OCI-LY1 (cell line): ENCODE results near the gene BRICD5.

Experiments used
- H2AFZ ChIP-seq: fragments of 200-600 bp; sonication (generic), shearing (Covaris generic); 2 replicates; pipeline ENCODE4 v1.6.0; 2014; ENCODE audit warnings: antibody characterized with exemption, mild to moderate bottlenecking, low read length
- H3F3A ChIP-seq: fragments of 200-600 bp; sonication (generic), shearing (Covaris generic); 2 replicates; pipeline ENCODE4 v1.6.0; 2014; ENCODE audit warnings: mild to moderate bottlenecking, antibody characterized with exemption, low read length, moderate library complexity; ENCODE audit not compliant: insufficient read depth
- H3K27ac ChIP-seq: fragments of 200-600 bp; sonication (generic); 2 replicates; pipeline ENCODE4 v1.5.1; 2014; ENCODE audit warnings: low read length, mixed run types, mild to moderate bottlenecking, low read depth; ENCODE audit not compliant: poor library complexity, severe bottlenecking
- H3K27me3 ChIP-seq: fragments of 200-600 bp; sonication (generic); 2 replicates; pipeline ENCODE4 v1.6.0; 2014; ENCODE audit warnings: antibody characterized with exemption, mild to moderate bottlenecking, low read length, moderate library complexity; ENCODE audit not compliant: insufficient read depth
- H3K36me3 ChIP-seq: fragments of 200-600 bp; sonication (generic); 2 replicates; pipeline ENCODE4 v1.6.1; 2014; ENCODE audit warnings: mild to moderate bottlenecking, antibody characterized with exemption, low read length, moderate library complexity, mixed read lengths; ENCODE audit not compliant: insufficient read depth
- H3K4me1 ChIP-seq: fragments of 200-600 bp; sonication (generic); 2 replicates; pipeline ENCODE4 v1.5.1; 2014; ENCODE audit warnings: mild to moderate bottlenecking, low read length, moderate library complexity; ENCODE audit not compliant: insufficient read depth, severe bottlenecking
- H3K4me2 ChIP-seq: fragments of 200-600 bp; sonication (generic), shearing (Covaris generic); 2 replicates; pipeline ENCODE4 v1.6.1; 2014; ENCODE audit warnings: low read length
- H3K4me3 ChIP-seq: fragments of 200-600 bp; sonication (generic); 2 replicates; pipeline ENCODE4 v1.5.1; 2014; ENCODE audit warnings: low read length, low read depth, mild to moderate bottlenecking, mixed read lengths; ENCODE audit not compliant: poor library complexity, severe bottlenecking
- H3K79me2 ChIP-seq: fragments of 200-600 bp; shearing (Covaris generic); 2 replicates; pipeline ENCODE4 v1.6.1; 2016; ENCODE audit warnings: mixed run types, low read length, mixed read lengths; ENCODE audit not compliant: insufficient read depth
- H3K9ac ChIP-seq: fragments of 200-600 bp; sonication (generic), shearing (Covaris generic); 2 replicates; pipeline ENCODE4 v1.6.1; 2014; ENCODE audit warnings: mild to moderate bottlenecking, low read length, mixed read lengths
- H3K9me2 ChIP-seq: fragments of 200-600 bp; sonication (generic), shearing (Covaris generic); 2 replicates; pipeline ENCODE4 v1.6.1; 2014; ENCODE audit warnings: low read depth, mild to moderate bottlenecking, low read length, mixed read lengths
- H3K9me3 ChIP-seq: fragments of 200-600 bp; shearing (Covaris generic); 2 replicates; pipeline ENCODE4 v1.6.1; 2014; ENCODE audit warnings: low read length, mixed read lengths
- H4K20me1 ChIP-seq: fragments of 200-600 bp; sonication (generic), shearing (Covaris generic); 2 replicates; pipeline ENCODE4 v1.6.0; 2016; ENCODE audit warnings: mild to moderate bottlenecking, low read length; ENCODE audit not compliant: insufficient read depth
- CTCF ChIP-seq: fragments of 200-600 bp; sonication (generic), shearing (Covaris generic); IDR thresholded peaks from 2 replicates; pipeline ENCODE4 v1.5.1; 2017; ENCODE audit warnings: mild to moderate bottlenecking, antibody characterized with exemption, low read length, moderate library complexity, mixed read lengths
- EZH2 ChIP-seq: fragments of 200-600 bp; sonication (generic), shearing (Covaris generic); IDR thresholded peaks from 2 replicates; pipeline ENCODE4 v1.8.0; 2017; ENCODE audit warnings: borderline replicate concordance, mixed run types, mild to moderate bottlenecking, antibody characterized with exemption, low read length, moderate library complexity, mixed read lengths

BRICD5 gene

GRCh38 chr16:2208772-2209171 is 1.9 kb downstream of the BRICD5 start:
- Histone ChIP-seq H3K4me1 (peaks cover 43% of the 10 kb centered on the region), H3K4me2 (no peak overlapping the region), H3K36me3 (peaks cover 33% of the 10 kb centered on the region; the same call in 1 of the 2 replicates), H3F3A (no peaks in the 10 kb centered on the region; the same call in 1 of the 2 replicates), H3K4me3 (no peak overlapping the region), H3K9me3 (no peaks in the 10 kb centered on the region), H3K79me2 (peaks cover 6% of the 10 kb centered on the region), H3K9me2 (no peaks in the 10 kb centered on the region), H2AFZ (no peak overlapping the region), H3K27ac (no peak overlapping the region), H3K9ac (no peak overlapping the region), H3K27me3 (no peaks in the 10 kb centered on the region), H4K20me1 (no peaks in the 10 kb centered on the region)
- TF ChIP-seq EZH2, result no peak
- TF ChIP-seq CTCF, result no peak

DNA sequence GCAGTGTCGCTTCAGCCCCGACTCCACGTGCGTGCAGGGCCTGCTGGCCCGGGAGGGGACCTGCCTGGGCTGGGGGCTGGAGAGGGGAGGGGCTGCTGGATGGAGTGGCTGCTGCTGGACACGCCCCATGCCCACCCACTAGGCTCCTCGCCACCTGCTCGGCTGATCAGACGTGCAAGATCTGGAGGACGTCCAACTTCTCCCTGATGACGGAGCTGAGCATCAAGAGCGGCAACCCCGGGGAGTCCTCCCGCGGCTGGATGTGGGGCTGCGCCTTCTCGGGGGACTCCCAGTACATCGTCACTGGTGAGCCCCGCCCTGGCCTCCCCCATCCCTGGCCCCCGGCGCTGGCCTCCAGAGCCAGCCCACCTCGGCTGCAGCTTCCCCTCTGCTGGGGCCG is 2.4 kb downstream of the BRICD5 start:
- Histone ChIP-seq H3F3A (no peaks in the 10 kb centered on the region; the same call in 1 of the 2 replicates), H4K20me1 (no peaks in the 10 kb centered on the region), H3K36me3 (peaks cover 33% of the 10 kb centered on the region; the same call in 1 of the 2 replicates), H3K9me3 (no peaks in the 10 kb centered on the region), H3K4me3 (no peak overlapping the region), H3K9ac (no peak overlapping the region), H2AFZ (no peak overlapping the region), H3K79me2 (peaks cover under 1% of the 10 kb centered on the region), H3K4me1 (peaks cover 39% of the 10 kb centered on the region), H3K4me2 (no peak overlapping the region), H3K27me3 (no peaks in the 10 kb centered on the region), H3K9me2 (no peaks in the 10 kb centered on the region), H3K27ac (no peak overlapping the region)
- TF ChIP-seq CTCF (no peak), EZH2 (no peak)

GRCh38 chr16:2207872-2208271 is 2.8 kb downstream of the BRICD5 start:
- Histone ChIP-seq H3K27ac (no peak overlapping the region), H3K36me3 (peaks cover 33% of the 10 kb centered on the region; the same call in 1 of the 2 replicates), H3K4me2 (no peak overlapping the region), H3K9ac (no peak overlapping the region), H3K79me2 (no peaks in the 10 kb centered on the region), H2AFZ (no peak overlapping the region), H4K20me1 (no peaks in the 10 kb centered on the region), H3K27me3 (no peaks in the 10 kb centered on the region), H3K9me3 (no peaks in the 10 kb centered on the region), H3K4me1 (peaks cover 34% of the 10 kb centered on the region), H3K9me2 (no peaks in the 10 kb centered on the region), H3F3A (no peaks in the 10 kb centered on the region; the same call in 1 of the 2 replicates), H3K4me3 (no peak overlapping the region)
- TF ChIP-seq EZH2, result no peak
- TF ChIP-seq CTCF, result no peak
